Neural progenitor cell (in vitro differentiated cells): Measurements from ENCODE around the gene REP15. TPM values are rescaled to one million over a fixed set of nuclear protein-coding genes. Genes with fewer than 3 reads are reported as not detected.

ENCODE experiments used
- DNase-seq: peaks from one replicate; pipeline ENCODE4 v3.0.0-alpha.2; 2016; ENCODE audit warnings: low spot score
- H2AFZ ChIP-seq: fragments of 200-600 bp; sonication (generic); replicated peaks from 2 replicates; pipeline ENCODE4 v1.6.1; 2016; ENCODE audit warnings: antibody characterized with exemption
- H3F3A ChIP-seq: fragments of 200-600 bp; sonication (generic); 2 replicates; pipeline ENCODE4 v1.6.1; 2016; ENCODE audit warnings: antibody characterized with exemption, low read depth
- H3K27ac ChIP-seq: fragments of 200-600 bp; sonication (generic); 2 replicates; pipeline ENCODE4 v1.5.1; 2016; ENCODE audit warnings: mild to moderate bottlenecking
- H3K27me3 ChIP-seq: fragments of 200-600 bp; sonication (generic); 2 replicates; pipeline ENCODE4 v1.6.1; 2016; ENCODE audit warnings: mild to moderate bottlenecking, moderate library complexity
- H3K36me3 ChIP-seq: fragments of 200-600 bp; sonication (generic); 2 replicates; pipeline ENCODE4 v1.5.1; 2016
- H3K4me1 ChIP-seq: fragments of 200-600 bp; sonication (generic); 2 replicates; pipeline ENCODE4 v1.6.1; 2016; ENCODE audit warnings: mixed run types
- H3K4me2 ChIP-seq: fragments of 200-600 bp; sonication (generic); 2 replicates; pipeline ENCODE4 v1.6.1; 2016
- H3K4me3 ChIP-seq: fragments of 200-600 bp; sonication (generic); 2 replicates; pipeline ENCODE4 v1.5.1; 2016
- H3K79me2 ChIP-seq: fragments of 200-600 bp; sonication (generic); 2 replicates; pipeline ENCODE4 v1.6.1; 2016; ENCODE audit warnings: low read depth
- H3K9ac ChIP-seq: fragments of 200-600 bp; sonication (generic); 2 replicates; pipeline ENCODE4 v1.6.1; 2016
- H3K9me3 ChIP-seq: fragments of 200-600 bp; sonication (generic); 2 replicates; pipeline ENCODE4 v1.5.1; 2016; ENCODE audit warnings: low read depth
- H4K20me1 ChIP-seq: fragments of 200-600 bp; sonication (generic); 2 replicates; pipeline ENCODE4 v1.6.1; 2016; ENCODE audit warnings: low read depth
- H3K27ac Mint-ChIP-seq: 3 replicates; pipeline ENCODE4 v1.8.0; 2021; ENCODE audit warnings: mixed read lengths
- H3K27me3 Mint-ChIP-seq: 2 replicates; pipeline ENCODE4 v1.8.0; 2022; ENCODE audit warnings: low read depth, mild to moderate bottlenecking, inconsistent platforms, moderate library complexity, mixed read lengths; ENCODE audit not compliant: insufficient read depth
- H3K36me3 Mint-ChIP-seq: 3 replicates; pipeline ENCODE4 v1.8.0; 2021; ENCODE audit warnings: mixed read lengths
- H3K4me1 Mint-ChIP-seq: 3 replicates; pipeline ENCODE4 v1.8.0; 2021; ENCODE audit warnings: mixed read lengths
- H3K4me3 Mint-ChIP-seq: 3 replicates; pipeline ENCODE4 v1.8.0; 2021; ENCODE audit warnings: mild to moderate bottlenecking, moderate library complexity, mixed read lengths
- H3K9me3 Mint-ChIP-seq: 3 replicates; pipeline ENCODE4 v1.8.0; 2020; ENCODE audit warnings: mixed read lengths
- CTCF ChIP-seq: fragments of 200-600 bp; sonication (generic); IDR thresholded peaks from 2 replicates; pipeline ENCODE4 v1.5.1; 2017; ENCODE audit warnings: antibody characterized with exemption, mild to moderate bottlenecking
- EZH2 ChIP-seq: fragments of 200-600 bp; sonication (generic); IDR thresholded peaks from 2 replicates; pipeline ENCODE4 v1.6.1; 2017; ENCODE audit warnings: antibody characterized with exemption, mild to moderate bottlenecking, moderate library complexity
- EZH2phosphoT487 ChIP-seq: fragments of 200-600 bp; sonication (generic); IDR thresholded peaks from 2 replicates; pipeline ENCODE4 v1.6.1; 2017; ENCODE audit warnings: antibody characterized with exemption
- total RNA-seq: library from RNA; depleted of rRNA; stranded (reverse); fragments of >200 nt; gene quantifications from 2 replicates; pipeline ENCODE4 v1.2.3, GENCODE V29; 2015; ENCODE audit warnings: low replicate concordance

The REP15 gene
- total RNA-seq, 1 donor from 2014 or later: 0.45 TPM

DNA sequence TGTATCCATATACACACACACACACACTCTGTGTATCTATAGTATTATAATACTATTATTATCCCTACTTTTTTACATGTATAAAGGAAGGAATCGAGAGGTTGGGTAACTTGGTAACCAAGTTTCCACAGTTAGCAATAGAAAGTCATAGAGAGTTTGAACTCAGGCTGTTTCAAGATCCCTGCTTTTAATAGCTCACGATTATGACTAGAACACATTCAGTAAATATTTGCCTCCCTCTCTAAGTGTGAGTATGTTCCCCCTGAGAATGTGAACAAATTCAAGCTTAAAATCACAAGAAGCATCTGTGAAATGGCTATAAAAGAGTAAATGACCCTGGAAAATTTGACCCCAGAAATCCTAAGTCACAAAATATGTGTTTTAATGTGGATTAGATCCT lies 11.0 kb upstream of the REP15 start:
- Histone ChIP-seq H3K9ac (no peak overlapping the region), H3K4me3 (no peak overlapping the region), H2AFZ (no peak overlapping the region), H3K36me3 (no peaks in the 10 kb centered on the region), H4K20me1 (no peaks in the 10 kb centered on the region), H3K9me3 (no peaks in the 10 kb centered on the region), H3K79me2 (no peaks in the 10 kb centered on the region), H3K27ac (no peak overlapping the region), H3K4me1 (no peaks in the 10 kb centered on the region), H3K27me3 (no peaks in the 10 kb centered on the region), H3F3A (no peaks in the 10 kb centered on the region), H3K4me2 (no peak overlapping the region)
- DNase-seq: no peak
- no peaks in the 10 kb centered on the region for H3K9me3 Mint-ChIP-seq
- peaks cover 17% of the 10 kb centered on the region for H3K36me3 Mint-ChIP-seq
- no peaks in the 10 kb centered on the region for H3K4me1 Mint-ChIP-seq
- no peak overlapping the region for H3K4me3 Mint-ChIP-seq
- no peak overlapping the region for H3K27ac Mint-ChIP-seq
- no peaks in the 10 kb centered on the region for H3K27me3 Mint-ChIP-seq
- no peak for TF ChIP-seq CTCF
- no peak for TF ChIP-seq EZH2
- TF ChIP-seq EZH2phosphoT487: no peak

DNA sequence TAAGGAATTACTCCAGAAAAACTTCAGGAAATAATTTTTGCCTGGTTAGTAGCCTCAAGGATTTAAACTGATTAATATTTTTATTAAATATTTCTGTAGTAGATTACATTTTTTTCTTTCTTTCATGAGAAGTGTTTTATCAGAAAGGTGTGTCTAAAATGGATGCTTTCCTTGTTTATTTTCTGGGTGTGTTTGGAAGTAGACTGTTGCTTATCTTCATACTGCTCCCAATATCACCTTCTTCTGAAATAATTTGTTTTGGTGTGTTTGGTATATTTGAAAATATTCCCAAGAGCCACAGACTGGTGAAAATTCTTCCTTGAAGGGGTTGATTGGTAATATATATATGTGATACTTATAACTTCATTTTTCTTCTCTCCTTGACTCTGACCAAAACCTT lies 10.1 kb upstream of the REP15 start:
- no peaks in the 10 kb centered on the region for H3F3A ChIP-seq
- TF ChIP-seq CTCF (no peak), EZH2phosphoT487 (no peak), EZH2 (no peak)
- DNase-seq: no peak

DNA sequence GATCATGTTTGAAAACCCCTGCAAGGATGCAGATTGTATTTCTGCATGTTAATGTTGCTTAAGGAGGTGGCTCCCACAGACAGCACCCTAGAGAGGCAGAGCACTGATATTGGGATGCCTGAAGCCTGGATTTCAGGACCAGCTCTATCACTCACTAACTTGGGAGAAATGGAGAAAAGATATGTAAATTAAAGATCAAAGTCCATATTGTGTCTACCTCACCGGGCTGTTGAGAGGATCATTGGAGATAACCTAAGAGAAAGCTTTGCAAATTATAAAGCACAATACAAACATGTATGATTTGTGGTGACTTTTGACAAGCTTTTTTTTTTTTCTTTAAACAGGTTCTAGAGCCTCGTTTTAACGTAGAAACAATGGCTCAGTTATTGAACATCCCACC lies 7.6 kb upstream of the REP15 start:
- Mint-ChIP-seq H3K4me3 (no peak overlapping the region), H3K27ac (peak overlapping the region; percentile 7), H3K4me1 (no peaks in the 10 kb centered on the region), H3K27me3 (no peaks in the 10 kb centered on the region), H3K36me3 (peaks cover 19% of the 10 kb centered on the region), H3K9me3 (no peaks in the 10 kb centered on the region)
- no peak overlapping the region for H3K9ac ChIP-seq
- H3K27ac ChIP-seq: no peak overlapping the region
- H3K4me3 ChIP-seq: no peak overlapping the region
- no peaks in the 10 kb centered on the region for H3K36me3 ChIP-seq
- TF ChIP-seq CTCF (no peak), EZH2phosphoT487 (no peak), EZH2 (no peak)
- H3K79me2 ChIP-seq: no peaks in the 10 kb centered on the region
- no peaks in the 10 kb centered on the region for H3F3A ChIP-seq
- no peak overlapping the region for H2AFZ ChIP-seq
- no peak overlapping the region for H3K4me2 ChIP-seq
- no peaks in the 10 kb centered on the region for H3K9me3 ChIP-seq
- no peaks in the 10 kb centered on the region for H4K20me1 ChIP-seq
- H3K4me1 ChIP-seq: no peaks in the 10 kb centered on the region
- DNase-seq: no peak
- H3K27me3 ChIP-seq: no peaks in the 10 kb centered on the region

More for the DNA sequence above, 10.1 kb upstream of the REP15 start:
- H2AFZ ChIP-seq: no peak overlapping the region
- H3K36me3 ChIP-seq: no peaks in the 10 kb centered on the region
- Mint-ChIP-seq H3K27ac (no peak overlapping the region), H3K27me3 (no peaks in the 10 kb centered on the region), H3K9me3 (no peaks in the 10 kb centered on the region), H3K4me3 (no peak overlapping the region), H3K36me3 (peaks cover 14% of the 10 kb centered on the region), H3K4me1 (no peaks in the 10 kb centered on the region)
- H3K4me1 ChIP-seq: no peaks in the 10 kb centered on the region
- H3K79me2 ChIP-seq: no peaks in the 10 kb centered on the region
- no peak overlapping the region for H3K27ac ChIP-seq
- H3K4me3 ChIP-seq: no peak overlapping the region
- no peaks in the 10 kb centered on the region for H4K20me1 ChIP-seq
- no peaks in the 10 kb centered on the region for H3K27me3 ChIP-seq
- no peak overlapping the region for H3K9ac ChIP-seq
- no peak overlapping the region for H3K4me2 ChIP-seq
- no peaks in the 10 kb centered on the region for H3K9me3 ChIP-seq
